Spleen (tissue), 11 donors: ENCODE data around the gene NPR2. TPM values are rescaled to one million over a fixed set of nuclear protein-coding genes. Genes with fewer than 3 reads are reported as not detected.
A peak's percentile ranks its signal among the peaks of the same experiment; 100 is the strongest.

Source experiments
- DNase-seq: peaks from one replicate; pipeline ENCODE4 v3.0.0-alpha.2; 2020
- H3K27ac ChIP-seq, 8 donors: fragments of 200-600 bp; sonication (generic) in 7 of 8; 1 replicate in 4 of 8; 2 replicates in 4 of 8; pipeline versions ENCODE4 v1.5.0 to v1.8.0; 2016 to 2021; ENCODE audit warnings: inconsistent platforms in 4 of 8, mild to moderate bottlenecking in 4 of 8, moderate library complexity in 1 of 8
- H3K27me3 ChIP-seq, 7 donors: fragments of 200-600 bp; sonication (generic) in 6 of 7; replicated peaks in 1 of 7; 1 replicate in 4 of 7; 2 replicates in 3 of 7; pipeline versions ENCODE4 v1.5.0 to v1.8.0; 2016 to 2021; ENCODE audit warnings: inconsistent platforms in 3 of 7, mild to moderate bottlenecking in 1 of 7
- H3K36me3 ChIP-seq, 6 donors: fragments of 200-600 bp; sonication (generic) in 5 of 6; 1 replicate in 4 of 6; 2 replicates in 2 of 6; pipeline versions ENCODE4 v1.5.0 to v1.8.0; 2016 to 2021; ENCODE audit warnings: inconsistent platforms in 2 of 6
- H3K4me1 ChIP-seq, 6 donors: fragments of 200-600 bp; sonication (generic) in 5 of 6; 1 replicate in 3 of 6; 2 replicates in 3 of 6; pipeline versions ENCODE4 v1.5.0 to v1.8.0; 2016 to 2021; ENCODE audit warnings: inconsistent platforms in 3 of 6
- H3K4me3 ChIP-seq, 8 donors: fragments of 200-600 bp; sonication (generic) in 7 of 8; 1 replicate in 4 of 8; 2 replicates in 4 of 8; pipeline versions ENCODE4 v1.5.0 to v1.8.0; 2016 to 2021; ENCODE audit warnings: inconsistent platforms in 4 of 8, mild to moderate bottlenecking in 4 of 8, moderate library complexity in 2 of 8
- H3K9me3 ChIP-seq, 8 donors: fragments of 200-600 bp; sonication (generic) in 7 of 8; 1 replicate in 4 of 8; 2 replicates in 4 of 8; pipeline versions ENCODE4 v1.5.0 to v1.8.0; 2016 to 2021; ENCODE audit warnings: inconsistent platforms in 4 of 8
- POLR2A ChIP-seq, 3 donors: fragments of 450-650 bp; IDR thresholded peaks; one replicate each; pipeline ENCODE4 v1.5.1; 2017; ENCODE audit warnings: antibody characterized with exemption in 3 of 3, mild to moderate bottlenecking in 1 of 3
- POLR2AphosphoS5 ChIP-seq, 3 donors: sonication (generic); formaldehyde crosslinking; IDR thresholded peaks; one replicate each; pipeline ENCODE4 v1.5.1; 2017; ENCODE audit warnings: antibody characterized with exemption in 3 of 3
- WGBS, 5 donors: extraction: QIAGEN DNeasy Blood & Tissue Kit in 3 of 5; methylation state at CpG; one replicate each; pipeline versions ENCODE4 v1.1.5 to v1.1.7; 2013 to 2018; 5-methylcytosine and 5-hydroxymethylcytosine counted together
- intact Hi-C: fragments of 100-400 bp; cut with DNase I; formaldehyde crosslinking; loops from one replicate; pipeline ENCODE4 v1.15.0; 2023; ENCODE audit warnings: low total_unique reads
- polyA plus RNA-seq, 3 donors: library from polyadenylated mRNA; stranded (reverse); fragments of 200-250 nt; gene quantifications; one replicate each; pipeline ENCODE4 v1.2.1, GENCODE V29; 2013
- total RNA-seq, 7 donors: library from RNA; depleted of rRNA in 3 of 7; stranded (reverse); fragments of >200 nt in 3 of 7; fragmentation: NEBNext Ultra II Directional in 4 of 7; extraction: Animal tissue kit (Norgen Biotek cat#: 25700) in 4 of 7; gene quantifications; one replicate each; pipeline versions ENCODE4 v1.1.0 to v1.2.1, GENCODE V29; 2016 to 2021
- TF ChIP-seq, protein P1 (sequence below), 11 experiments: fragments of 200-600 bp in 7 of 11; fragments of 450-650 bp in 4 of 11; sonication (generic) in 4 of 11; IDR thresholded peaks in 8 of 11; conservative IDR thresholded peaks in 3 of 11; 1 replicate in 7 of 11; 2 replicates in 4 of 11; pipeline versions ENCODE4 v1.4.0 to v1.8.0; 2016 to 2021; ENCODE audit warnings: antibody characterized with exemption in 11 of 11, inconsistent platforms in 4 of 11, mild to moderate bottlenecking in 1 of 11
- donor health status: healthy with polysubstance abuse.
- donor health status: DM: no; HTN: no; CAD: no; lungs with moderate emphysema.
- donor health status: DM: no; HTN: no; CAD: no.
- donor health status: Bipolar disorder and iron deficiency.
- donor health status: healthy.
- donor health status: DM: no; HTN: no; CAD: no.
- donor health status: DM: yes; HTN: yes; CAD: no.

The NPR2 gene
- total and polyA plus RNA-seq, 10 donors, result 5.8 to 17.1 (median 7.5) TPM

DNA sequence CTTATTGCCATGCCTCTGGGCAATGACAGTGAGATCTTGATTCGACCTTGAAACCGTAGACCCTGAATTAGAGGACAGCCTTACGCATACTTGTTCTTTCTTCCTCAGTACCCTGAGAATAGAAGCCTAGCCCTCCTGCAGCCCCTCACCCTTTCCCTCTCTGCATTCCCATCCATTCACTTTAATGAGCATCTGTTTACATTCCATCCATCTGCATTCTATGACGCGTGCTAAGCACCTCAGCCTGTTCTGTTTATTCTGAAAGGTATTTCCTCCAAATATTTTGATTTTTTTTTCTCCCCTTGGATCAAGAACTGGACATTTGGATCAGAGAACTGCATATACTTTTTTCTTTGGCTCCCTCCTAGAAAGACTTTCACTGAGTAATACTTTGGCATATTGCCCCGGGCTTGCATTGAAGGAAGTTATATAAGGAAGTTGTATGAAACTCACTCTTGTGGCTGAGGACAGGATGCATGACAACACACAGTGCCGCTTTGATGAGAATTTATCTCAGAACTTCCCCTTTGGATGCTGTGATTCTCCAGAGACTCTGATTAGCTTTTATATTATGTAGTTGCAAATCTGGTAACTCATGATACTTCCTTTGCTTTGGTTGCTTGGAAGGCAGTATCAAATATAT is 53.4 kb downstream of the NPR2 start:
- H3K36me3 ChIP-seq, result peaks cover 0 to 13% (median 0%) of the 10 kb centered on the region in 6 donors
- TF ChIP-seq, protein P1, sequence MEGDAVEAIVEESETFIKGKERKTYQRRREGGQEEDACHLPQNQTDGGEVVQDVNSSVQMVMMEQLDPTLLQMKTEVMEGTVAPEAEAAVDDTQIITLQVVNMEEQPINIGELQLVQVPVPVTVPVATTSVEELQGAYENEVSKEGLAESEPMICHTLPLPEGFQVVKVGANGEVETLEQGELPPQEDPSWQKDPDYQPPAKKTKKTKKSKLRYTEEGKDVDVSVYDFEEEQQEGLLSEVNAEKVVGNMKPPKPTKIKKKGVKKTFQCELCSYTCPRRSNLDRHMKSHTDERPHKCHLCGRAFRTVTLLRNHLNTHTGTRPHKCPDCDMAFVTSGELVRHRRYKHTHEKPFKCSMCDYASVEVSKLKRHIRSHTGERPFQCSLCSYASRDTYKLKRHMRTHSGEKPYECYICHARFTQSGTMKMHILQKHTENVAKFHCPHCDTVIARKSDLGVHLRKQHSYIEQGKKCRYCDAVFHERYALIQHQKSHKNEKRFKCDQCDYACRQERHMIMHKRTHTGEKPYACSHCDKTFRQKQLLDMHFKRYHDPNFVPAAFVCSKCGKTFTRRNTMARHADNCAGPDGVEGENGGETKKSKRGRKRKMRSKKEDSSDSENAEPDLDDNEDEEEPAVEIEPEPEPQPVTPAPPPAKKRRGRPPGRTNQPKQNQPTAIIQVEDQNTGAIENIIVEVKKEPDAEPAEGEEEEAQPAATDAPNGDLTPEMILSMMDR (IDR thresholded peaks at IDR 0.05 in 8 of 11, conservative IDR thresholded peaks at IDR 0.05 in 3 of 11), result no peak
- TF ChIP-seq POLR2AphosphoS5 (IDR thresholded peaks at IDR 0.05) (peak in 1 of 3 donors; percentile 72), POLR2A (IDR thresholded peaks at IDR 0.05) (no peak)
- peak overlapping the region in 7 of 8 donors; percentile 24 to 64 (median 43) for H3K27ac ChIP-seq
- intact Hi-C loops, result loop anchor here (10.0 kb wide), 1 partner anchor 50 kb away; no protein-coding TSS in a partner anchor
- no peaks in the 10 kb centered on the region for H3K9me3 ChIP-seq
- 41 to 52% (median 43%) methylated on average over 7 of the region's 7 CpGs for WGBS, 5 donors
- peaks cover 0 to 31% (median 0%) of the 10 kb centered on the region in 7 donors for H3K27me3 ChIP-seq
- DNase-seq, result no peak
- H3K4me3 ChIP-seq, result no peak overlapping the region
- peaks cover 29 to 87% (median 62%) of the 10 kb centered on the region in 6 donors for H3K4me1 ChIP-seq

DNA sequence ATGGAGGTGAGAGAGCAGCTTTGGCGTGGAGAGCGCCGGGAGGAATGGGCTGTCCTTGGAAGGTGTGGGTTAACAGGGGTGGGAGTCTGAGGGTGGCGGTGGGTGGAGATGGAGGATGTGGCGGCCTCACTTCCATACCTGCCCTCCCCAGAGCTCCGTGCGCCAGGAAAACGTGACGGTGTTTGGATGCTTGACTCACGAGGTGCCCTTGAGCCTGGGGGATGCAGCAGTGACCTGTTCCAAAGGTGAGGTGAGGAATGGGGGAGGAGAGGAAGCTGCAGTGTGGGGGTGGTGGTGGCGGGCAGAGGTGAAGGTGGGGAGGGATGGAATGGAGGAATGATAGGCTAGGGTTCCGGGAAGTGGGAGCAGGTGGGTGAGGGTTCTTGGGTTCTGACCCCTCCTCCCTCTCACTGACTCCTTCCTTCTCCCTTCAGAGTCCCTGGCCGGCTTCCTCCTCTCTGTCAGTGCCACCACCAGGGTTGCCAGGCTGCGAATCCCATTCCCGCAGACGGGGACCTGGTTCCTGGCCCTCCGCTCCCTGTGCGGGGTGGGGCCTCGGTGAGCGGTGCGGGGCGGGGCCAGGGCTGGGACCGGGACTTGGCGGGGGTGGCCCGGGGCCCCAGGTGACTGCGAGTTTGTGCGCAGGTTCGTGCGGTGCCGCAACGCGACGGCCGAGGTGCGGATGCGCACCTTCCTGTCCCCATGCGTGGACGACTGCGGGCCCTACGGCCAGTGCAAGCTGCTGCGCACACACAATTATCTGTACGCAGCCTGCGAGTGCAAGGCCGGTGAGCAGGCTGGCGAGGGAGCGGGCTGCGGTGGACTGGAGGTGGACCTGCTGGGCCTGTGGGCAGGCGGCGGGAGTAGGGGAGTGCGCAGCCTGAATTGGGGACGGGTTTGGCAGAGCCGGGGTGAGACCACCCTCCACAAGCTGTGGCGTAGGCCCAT is 54.7 kb downstream of the NPR2 start:
- Histone ChIP-seq H3K9me3 (no peaks in the 10 kb centered on the region), H3K4me3 (peak overlapping the region in 1 of 8 donors; percentile 19), H3K4me1 (peaks cover 29 to 84% (median 64%) of the 10 kb centered on the region in 6 donors), H3K36me3 (peaks cover 0 to 13% (median 0%) of the 10 kb centered on the region in 6 donors), H3K27me3 (peaks cover 0 to 25% (median 0%) of the 10 kb centered on the region in 7 donors), H3K27ac (peak overlapping the region in 4 of 8 donors; percentile 43 to 64 (median 58))
- WGBS, 5 donors, result 45 to 52% (median 50%) methylated on average over 12 to 53 of the region's 53 CpGs
- peak; percentile 82 for DNase-seq
- TF ChIP-seq, protein P1 (IDR thresholded peaks at IDR 0.05 in 8 of 11, conservative IDR thresholded peaks at IDR 0.05 in 3 of 11), result no peak
- no peak for TF ChIP-seq POLR2AphosphoS5 (IDR thresholded peaks at IDR 0.05)
- no peak for TF ChIP-seq POLR2A (IDR thresholded peaks at IDR 0.05)
- intact Hi-C loops, result loop anchor here (10.0 kb wide), 1 partner anchor 49 kb away; no protein-coding TSS in a partner anchor

DNA sequence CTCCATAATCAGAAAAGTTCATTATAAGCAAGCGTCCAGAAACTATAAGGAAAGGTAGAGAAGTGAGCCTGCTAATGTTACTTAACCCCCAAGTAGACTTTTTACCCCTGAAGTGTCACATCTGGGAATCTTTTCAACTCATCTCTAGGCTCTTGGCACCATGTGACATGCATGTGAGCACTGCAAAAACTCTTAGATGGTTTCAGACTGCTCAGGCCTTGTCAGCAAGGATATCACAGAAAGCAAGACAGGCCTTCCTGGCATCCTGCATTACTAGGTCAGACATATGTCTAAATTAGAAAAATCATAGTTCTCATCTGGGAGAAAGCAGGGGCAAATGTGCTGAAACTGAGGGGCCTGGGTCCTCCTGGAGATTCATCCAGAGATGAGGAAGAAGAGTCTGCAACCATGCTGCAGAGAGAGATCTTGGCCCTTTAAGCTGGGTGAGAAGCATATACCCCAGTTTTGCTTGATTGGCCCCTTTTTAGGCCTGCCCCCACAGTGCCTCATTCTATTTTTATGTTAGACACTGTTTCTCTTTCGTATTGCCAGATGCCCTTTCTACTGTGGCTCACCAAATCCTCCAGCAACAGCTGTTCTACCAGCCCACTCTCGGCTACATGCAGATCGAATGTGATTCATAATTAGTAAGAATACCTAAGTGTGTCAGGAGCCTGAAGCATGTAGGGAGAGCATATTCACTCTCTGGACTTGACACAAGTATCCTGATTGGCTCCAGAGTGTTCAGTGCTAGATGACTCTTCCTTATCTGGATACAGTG is 56.6 kb downstream of the NPR2 start:
- 55 to 70% (median 60%) methylated on average over 4 of the region's 4 CpGs for WGBS, 5 donors
- H3K27me3 ChIP-seq, result peaks cover 0 to 19% (median 0%) of the 10 kb centered on the region in 7 donors
- H3K4me1 ChIP-seq, result peaks cover 24 to 71% (median 55%) of the 10 kb centered on the region in 6 donors
- H3K36me3 ChIP-seq, result peaks cover 0 to 13% (median 0%) of the 10 kb centered on the region in 6 donors
- peak; percentile 71 for DNase-seq
- TF ChIP-seq POLR2AphosphoS5 (IDR thresholded peaks at IDR 0.05) (peak in 1 of 3 donors; percentile 20), POLR2A (IDR thresholded peaks at IDR 0.05) (no peak)
- TF ChIP-seq, protein P1 (IDR thresholded peaks at IDR 0.05 in 8 of 11, conservative IDR thresholded peaks at IDR 0.05 in 3 of 11), result no peak
- H3K9me3 ChIP-seq, result no peaks in the 10 kb centered on the region
- intact Hi-C loops, result loop anchor here (10.0 kb wide), 1 partner anchor 47 kb away; no protein-coding TSS in a partner anchor
- H3K4me3 ChIP-seq, result no peak overlapping the region
- H3K27ac ChIP-seq, result peak overlapping the region; percentile 22 to 80 (median 45)
